HepG2 (cell line): ENCODE results near the gene LEMD2. TPM values are rescaled to one million over a fixed set of nuclear protein-coding genes. Genes with fewer than 3 reads are reported as not detected.

Experiments used
- MTF2 ChIP-seq: sonication (generic); formaldehyde crosslinking; IDR thresholded peaks from 2 replicates; pipeline ENCODE4 v1.5.0; 2020; ENCODE audit warnings: missing genetic modification reagents, borderline replicate concordance
- PHF5A ChIP-seq: IDR thresholded peaks from one replicate; pipeline ENCODE4 v1.6.1; 2018; ENCODE audit warnings: low read depth, missing genetic modification reagents; ENCODE audit not compliant: unreplicated experiment
- PPARG ChIP-seq: conservative IDR thresholded peaks from 2 replicates; pipeline ENCODE4 v1.6.1; 2016; ENCODE audit warnings: missing biosample characterization, missing genetic modification reagents
- RBM22 ChIP-seq: fragments of 200-400 bp; formaldehyde crosslinking; optimal IDR thresholded peaks from 2 replicates; pipeline ENCODE3; 2017; ENCODE audit warnings: mild to moderate bottlenecking, low read length, moderate library complexity
- RCOR2 ChIP-seq: IDR thresholded peaks from 2 replicates; pipeline ENCODE4 v1.6.1; 2016; ENCODE audit warnings: missing biosample characterization, missing genetic modification reagents
- REPIN1 ChIP-seq: sonication (generic); formaldehyde crosslinking; IDR thresholded peaks from 2 replicates; pipeline ENCODE4 v1.8.0; 2022; ENCODE audit warnings: missing genetic modification reagents, low read depth, mild to moderate bottlenecking, borderline replicate concordance
- RXRA ChIP-seq: sonication (generic); formaldehyde crosslinking; IDR thresholded peaks from 2 replicates; pipeline ENCODE4 v1.5.1; 2020; ENCODE audit warnings: missing genetic modification reagents
- SMC3 ChIP-seq: IDR thresholded peaks from 2 replicates; pipeline ENCODE4 v1.6.1; 2011; ENCODE audit warnings: low read length, improper control_type of control experiment
- TCF12 ChIP-seq, 2 experiments: fragments of 450-650 bp in 1 of 2; sonication (generic) in 1 of 2; formaldehyde crosslinking in 1 of 2; IDR thresholded peaks; 2 replicates each; pipeline versions ENCODE4 v1.6.1 to v1.8.0; 2017 to 2022; ENCODE audit warnings: antibody characterized with exemption in 1 of 2, mild to moderate bottlenecking in 1 of 2, missing genetic modification reagents in 1 of 2, moderate library complexity in 1 of 2
- YEATS2 ChIP-seq: sonication (generic); formaldehyde crosslinking; IDR thresholded peaks from 2 replicates; pipeline ENCODE4 v1.4.0; 2020; ENCODE audit warnings: missing genetic modification reagents, borderline replicate concordance
- ZNF607 ChIP-seq: sonication (generic); formaldehyde crosslinking; IDR thresholded peaks from 2 replicates; pipeline ENCODE4 v1.5.1; 2020; ENCODE audit warnings: missing genetic modification reagents, mild to moderate bottlenecking, borderline replicate concordance
- polyA plus RNA-seq, 8 experiments: library from polyadenylated mRNA; depleted of rRNA in 3 of 8; stranded (reverse) in 7 of 8; unstranded in 1 of 8; fragments of >200 nt; fragmentation: Illumina TruSeq in 4 of 8; extraction: Trizol in 4 of 8; gene quantifications; 2 replicates each; pipeline versions ENCODE4 v1.2.1 to v1.2.3, GENCODE V29; 2011 to 2016; ENCODE audit warnings: low read depth in 4 of 8, missing spikeins in 1 of 8, mixed read lengths in 1 of 8; ENCODE audit not compliant: insufficient read depth in 1 of 8
- total RNA-seq, 5 experiments: library from RNA; depleted of rRNA; stranded (reverse); fragments of >200 nt; fragmentation: Illumina TruSeq; extraction: Trizol; gene quantifications; 2 replicates each; pipeline ENCODE4 v1.2.3, GENCODE V29; 2016; ENCODE audit warnings: low read depth in 1 of 5
- TF ChIP-seq, protein P1 (sequence below): sonication (generic); formaldehyde crosslinking; IDR thresholded peaks from 2 replicates; pipeline ENCODE4 v1.5.0; 2020; ENCODE audit warnings: mild to moderate bottlenecking, missing genetic modification reagents
- TF ChIP-seq, protein P2 (sequence below): sonication (generic); formaldehyde crosslinking; IDR thresholded peaks from 2 replicates; pipeline ENCODE4 v1.4.0; 2020; ENCODE audit warnings: missing genetic modification reagents, borderline replicate concordance
- TF ChIP-seq, protein P3 (sequence below): sonication (generic); formaldehyde crosslinking; IDR thresholded peaks from 2 replicates; pipeline ENCODE4 v1.9.0; 2021; ENCODE audit warnings: mild to moderate bottlenecking, missing genetic modification reagents
- TF ChIP-seq, protein P4 (sequence below): sonication (generic); formaldehyde crosslinking; IDR thresholded peaks from 2 replicates; pipeline ENCODE4 v1.8.1; 2023; ENCODE audit warnings: mild to moderate bottlenecking, missing genetic modification reagents, borderline replicate concordance
- TF ChIP-seq, protein P5 (sequence below): sonication (generic); formaldehyde crosslinking; IDR thresholded peaks from 2 replicates; pipeline ENCODE4 v1.4.0; 2020; ENCODE audit warnings: mild to moderate bottlenecking, missing genetic modification reagents

The LEMD2 gene
- total and polyA plus RNA-seq, 2 of the 13 experiments (the other 11 are each of a cell fraction or from before 2014, with no cell fraction given) = 45.2 to 62.9 TPM

DNA sequence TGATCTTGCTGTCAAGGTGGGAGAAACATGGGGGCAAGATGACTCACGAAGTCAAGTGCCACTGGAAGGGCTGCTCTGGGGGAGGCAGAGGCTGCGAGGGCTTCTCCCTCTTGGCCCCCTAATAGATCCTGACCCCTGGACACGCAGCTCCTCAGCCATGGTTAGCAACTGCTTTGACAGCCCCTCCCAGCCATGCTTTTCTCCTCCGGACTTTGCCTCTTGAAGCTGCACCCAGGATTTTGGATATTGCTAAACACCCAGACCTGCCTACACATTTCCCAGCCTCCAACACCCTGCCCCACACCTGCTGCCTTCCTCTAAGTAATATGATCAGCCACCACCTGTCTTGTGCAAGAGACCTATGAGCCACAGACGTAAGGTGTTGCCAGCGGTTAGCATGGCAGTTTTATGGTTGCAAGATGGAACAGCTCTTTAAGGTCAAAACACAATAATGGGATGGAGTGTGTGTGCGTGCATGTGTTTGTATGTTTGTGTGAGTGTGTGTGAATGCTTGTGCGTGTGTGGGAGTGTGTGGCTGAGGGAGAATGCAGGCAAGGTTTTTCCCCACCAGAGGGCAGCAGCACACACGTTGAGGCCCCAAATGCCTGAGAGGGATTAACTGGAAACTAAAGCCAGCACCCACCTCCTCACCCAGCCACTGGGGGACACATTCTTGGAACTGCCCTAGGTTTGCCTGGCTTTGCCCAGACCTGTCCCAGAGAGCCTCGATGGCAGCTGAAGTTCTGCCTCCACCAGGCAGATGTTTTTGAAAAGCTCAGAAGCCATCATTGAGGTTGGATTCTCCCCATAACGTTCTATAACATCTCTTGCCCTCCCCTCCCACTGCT is 44.7 kb downstream of the LEMD2 start (continued):
- TF ChIP-seq, protein P1, sequence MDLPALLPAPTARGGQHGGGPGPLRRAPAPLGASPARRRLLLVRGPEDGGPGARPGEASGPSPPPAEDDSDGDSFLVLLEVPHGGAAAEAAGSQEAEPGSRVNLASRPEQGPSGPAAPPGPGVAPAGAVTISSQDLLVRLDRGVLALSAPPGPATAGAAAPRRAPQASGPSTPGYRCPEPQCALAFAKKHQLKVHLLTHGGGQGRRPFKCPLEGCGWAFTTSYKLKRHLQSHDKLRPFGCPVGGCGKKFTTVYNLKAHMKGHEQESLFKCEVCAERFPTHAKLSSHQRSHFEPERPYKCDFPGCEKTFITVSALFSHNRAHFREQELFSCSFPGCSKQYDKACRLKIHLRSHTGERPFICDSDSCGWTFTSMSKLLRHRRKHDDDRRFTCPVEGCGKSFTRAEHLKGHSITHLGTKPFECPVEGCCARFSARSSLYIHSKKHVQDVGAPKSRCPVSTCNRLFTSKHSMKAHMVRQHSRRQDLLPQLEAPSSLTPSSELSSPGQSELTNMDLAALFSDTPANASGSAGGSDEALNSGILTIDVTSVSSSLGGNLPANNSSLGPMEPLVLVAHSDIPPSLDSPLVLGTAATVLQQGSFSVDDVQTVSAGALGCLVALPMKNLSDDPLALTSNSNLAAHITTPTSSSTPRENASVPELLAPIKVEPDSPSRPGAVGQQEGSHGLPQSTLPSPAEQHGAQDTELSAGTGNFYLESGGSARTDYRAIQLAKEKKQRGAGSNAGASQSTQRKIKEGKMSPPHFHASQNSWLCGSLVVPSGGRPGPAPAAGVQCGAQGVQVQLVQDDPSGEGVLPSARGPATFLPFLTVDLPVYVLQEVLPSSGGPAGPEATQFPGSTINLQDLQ = no peak
- peak; percentile 56; the same call in 1 of the 2 replicates for TF ChIP-seq RXRA (CRISPR knock-in tag)
- TF ChIP-seq RCOR2 = no peak
- TF ChIP-seq PHF5A = no peak
- peak; percentile 97 for TF ChIP-seq SMC3
- TF ChIP-seq TCF12 (IDR thresholded peaks at IDR 0.05) = no peak
- TF ChIP-seq TCF12 (CRISPR knock-in tag; IDR thresholded peaks at IDR 0.05) = no peak
- 0 out of 2 replicates have a peak, but pooled peaks have one; percentile 62 for TF ChIP-seq YEATS2 (CRISPR knock-in tag)
- TF ChIP-seq, protein P2, sequence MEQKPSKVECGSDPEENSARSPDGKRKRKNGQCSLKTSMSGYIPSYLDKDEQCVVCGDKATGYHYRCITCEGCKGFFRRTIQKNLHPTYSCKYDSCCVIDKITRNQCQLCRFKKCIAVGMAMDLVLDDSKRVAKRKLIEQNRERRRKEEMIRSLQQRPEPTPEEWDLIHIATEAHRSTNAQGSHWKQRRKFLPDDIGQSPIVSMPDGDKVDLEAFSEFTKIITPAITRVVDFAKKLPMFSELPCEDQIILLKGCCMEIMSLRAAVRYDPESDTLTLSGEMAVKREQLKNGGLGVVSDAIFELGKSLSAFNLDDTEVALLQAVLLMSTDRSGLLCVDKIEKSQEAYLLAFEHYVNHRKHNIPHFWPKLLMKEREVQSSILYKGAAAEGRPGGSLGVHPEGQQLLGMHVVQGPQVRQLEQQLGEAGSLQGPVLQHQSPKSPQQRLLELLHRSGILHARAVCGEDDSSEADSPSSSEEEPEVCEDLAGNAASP = peak; percentile 64; the same call in 1 of the 2 replicates
- TF ChIP-seq PPARG (CRISPR knock-in tag) = no peak
- TF ChIP-seq REPIN1 (CRISPR knock-in tag) = no peak
- no peak for TF ChIP-seq MTF2 (CRISPR knock-in tag)
- TF ChIP-seq, protein P3, sequence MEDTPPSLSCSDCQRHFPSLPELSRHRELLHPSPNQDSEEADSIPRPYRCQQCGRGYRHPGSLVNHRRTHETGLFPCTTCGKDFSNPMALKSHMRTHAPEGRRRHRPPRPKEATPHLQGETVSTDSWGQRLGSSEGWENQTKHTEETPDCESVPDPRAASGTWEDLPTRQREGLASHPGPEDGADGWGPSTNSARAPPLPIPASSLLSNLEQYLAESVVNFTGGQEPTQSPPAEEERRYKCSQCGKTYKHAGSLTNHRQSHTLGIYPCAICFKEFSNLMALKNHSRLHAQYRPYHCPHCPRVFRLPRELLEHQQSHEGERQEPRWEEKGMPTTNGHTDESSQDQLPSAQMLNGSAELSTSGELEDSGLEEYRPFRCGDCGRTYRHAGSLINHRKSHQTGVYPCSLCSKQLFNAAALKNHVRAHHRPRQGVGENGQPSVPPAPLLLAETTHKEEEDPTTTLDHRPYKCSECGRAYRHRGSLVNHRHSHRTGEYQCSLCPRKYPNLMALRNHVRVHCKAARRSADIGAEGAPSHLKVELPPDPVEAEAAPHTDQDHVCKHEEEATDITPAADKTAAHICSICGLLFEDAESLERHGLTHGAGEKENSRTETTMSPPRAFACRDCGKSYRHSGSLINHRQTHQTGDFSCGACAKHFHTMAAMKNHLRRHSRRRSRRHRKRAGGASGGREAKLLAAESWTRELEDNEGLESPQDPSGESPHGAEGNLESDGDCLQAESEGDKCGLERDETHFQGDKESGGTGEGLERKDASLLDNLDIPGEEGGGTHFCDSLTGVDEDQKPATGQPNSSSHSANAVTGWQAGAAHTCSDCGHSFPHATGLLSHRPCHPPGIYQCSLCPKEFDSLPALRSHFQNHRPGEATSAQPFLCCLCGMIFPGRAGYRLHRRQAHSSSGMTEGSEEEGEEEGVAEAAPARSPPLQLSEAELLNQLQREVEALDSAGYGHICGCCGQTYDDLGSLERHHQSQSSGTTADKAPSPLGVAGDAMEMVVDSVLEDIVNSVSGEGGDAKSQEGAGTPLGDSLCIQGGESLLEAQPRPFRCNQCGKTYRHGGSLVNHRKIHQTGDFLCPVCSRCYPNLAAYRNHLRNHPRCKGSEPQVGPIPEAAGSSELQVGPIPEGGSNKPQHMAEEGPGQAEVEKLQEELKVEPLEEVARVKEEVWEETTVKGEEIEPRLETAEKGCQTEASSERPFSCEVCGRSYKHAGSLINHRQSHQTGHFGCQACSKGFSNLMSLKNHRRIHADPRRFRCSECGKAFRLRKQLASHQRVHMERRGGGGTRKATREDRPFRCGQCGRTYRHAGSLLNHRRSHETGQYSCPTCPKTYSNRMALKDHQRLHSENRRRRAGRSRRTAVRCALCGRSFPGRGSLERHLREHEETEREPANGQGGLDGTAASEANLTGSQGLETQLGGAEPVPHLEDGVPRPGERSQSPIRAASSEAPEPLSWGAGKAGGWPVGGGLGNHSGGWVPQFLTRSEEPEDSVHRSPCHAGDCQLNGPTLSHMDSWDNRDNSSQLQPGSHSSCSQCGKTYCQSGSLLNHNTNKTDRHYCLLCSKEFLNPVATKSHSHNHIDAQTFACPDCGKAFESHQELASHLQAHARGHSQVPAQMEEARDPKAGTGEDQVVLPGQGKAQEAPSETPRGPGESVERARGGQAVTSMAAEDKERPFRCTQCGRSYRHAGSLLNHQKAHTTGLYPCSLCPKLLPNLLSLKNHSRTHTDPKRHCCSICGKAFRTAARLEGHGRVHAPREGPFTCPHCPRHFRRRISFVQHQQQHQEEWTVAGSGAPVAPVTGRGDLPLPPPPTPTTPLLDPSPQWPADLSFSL (CRISPR knock-in tag) = peak; percentile 90
- TF ChIP-seq, protein P4, sequence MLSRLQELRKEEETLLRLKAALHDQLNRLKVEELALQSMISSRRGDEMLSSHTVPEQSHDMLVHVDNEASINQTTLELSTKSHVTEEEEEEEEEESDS (CRISPR knock-in tag) = no peak
- no peak for TF ChIP-seq RBM22
- TF ChIP-seq, protein P5, sequence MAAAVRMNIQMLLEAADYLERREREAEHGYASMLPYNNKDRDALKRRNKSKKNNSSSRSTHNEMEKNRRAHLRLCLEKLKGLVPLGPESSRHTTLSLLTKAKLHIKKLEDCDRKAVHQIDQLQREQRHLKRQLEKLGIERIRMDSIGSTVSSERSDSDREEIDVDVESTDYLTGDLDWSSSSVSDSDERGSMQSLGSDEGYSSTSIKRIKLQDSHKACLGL (CRISPR knock-in tag) = no peak
- TF ChIP-seq ZNF607 (CRISPR knock-in tag) = 0 out of 2 replicates have a peak, but pooled peaks have one; percentile 31
